MM.1S (cell line): ENCODE measurements around the gene FRAS1.

Experiments
- DNase-seq: peaks from one replicate; pipeline ENCODE4 v3.0.0-alpha.2; 2015
- H2AFZ ChIP-seq: fragments of 300-600 bp; sonication (generic); 2 replicates; pipeline ENCODE4 v1.6.0; 2016; ENCODE audit warnings: antibody characterized with exemption, low read length
- H3F3A ChIP-seq: fragments of 300-600 bp; sonication (generic); 2 replicates; pipeline ENCODE4 v1.6.1; 2016; ENCODE audit warnings: mild to moderate bottlenecking, antibody characterized with exemption, low read length, moderate library complexity, mixed read lengths; ENCODE audit not compliant: insufficient read depth
- H3K27ac ChIP-seq: fragments of 300-600 bp; sonication (generic); 2 replicates; pipeline ENCODE4 v1.5.1; 2016; ENCODE audit warnings: mild to moderate bottlenecking, low read length
- H3K27me3 ChIP-seq: fragments of 300-600 bp; sonication (generic); replicated peaks from 2 replicates; pipeline ENCODE4 v1.6.0; 2016; ENCODE audit warnings: low read length; ENCODE audit not compliant: insufficient read depth
- H3K36me3 ChIP-seq: fragments of 300-600 bp; sonication (generic); replicated peaks from 2 replicates; pipeline ENCODE4 v1.6.1; 2016; ENCODE audit warnings: mild to moderate bottlenecking, low read length, mixed read lengths; ENCODE audit not compliant: insufficient read depth
- H3K4me1 ChIP-seq: fragments of 300-600 bp; sonication (generic); 2 replicates; pipeline ENCODE4 v1.6.1; 2016; ENCODE audit warnings: low read length, mixed read lengths
- H3K4me2 ChIP-seq: fragments of 300-600 bp; sonication (generic); 2 replicates; pipeline ENCODE4 v1.6.0; 2016; ENCODE audit warnings: low read depth, low read length
- H3K4me3 ChIP-seq: fragments of 300-600 bp; sonication (generic); 2 replicates; pipeline ENCODE4 v1.5.1; 2016; ENCODE audit warnings: low read length, mixed read lengths
- H3K79me2 ChIP-seq: fragments of 300-600 bp; sonication (generic); 2 replicates; pipeline ENCODE4 v1.6.1; 2016; ENCODE audit warnings: mixed run types, low read length, mixed read lengths
- H3K9ac ChIP-seq: fragments of 300-600 bp; sonication (generic); 2 replicates; pipeline ENCODE4 v1.6.1; 2016; ENCODE audit warnings: low read length, mixed read lengths
- H3K9me2 ChIP-seq: fragments of 300-600 bp; sonication (generic); replicated peaks from 2 replicates; pipeline ENCODE4 v1.6.1; 2016; ENCODE audit warnings: mild to moderate bottlenecking, low read length, mixed read lengths; ENCODE audit not compliant: insufficient read depth
- H3K9me3 ChIP-seq: fragments of 300-600 bp; sonication (generic); replicated peaks from 2 replicates; pipeline ENCODE4 v1.6.1; 2016; ENCODE audit warnings: mild to moderate bottlenecking, low read length, mixed read lengths; ENCODE audit not compliant: insufficient read depth
- H4K20me1 ChIP-seq: fragments of 300-600 bp; sonication (generic); 2 replicates; pipeline ENCODE4 v1.6.1; 2016; ENCODE audit warnings: mild to moderate bottlenecking, low read length, moderate library complexity, mixed read lengths; ENCODE audit not compliant: insufficient read depth
- CTCF ChIP-seq: fragments of 300-600 bp; sonication (generic); IDR thresholded peaks from 2 replicates; pipeline ENCODE4 v1.5.1; 2016; ENCODE audit warnings: antibody characterized with exemption, low read length, mixed read lengths
- EZH2 ChIP-seq: fragments of 300-600 bp; sonication (generic); optimal IDR thresholded peaks from 2 replicates; pipeline ENCODE3; 2017; ENCODE audit warnings: low read depth, mild to moderate bottlenecking, antibody characterized with exemption, low read length, mixed read lengths
- EZH2phosphoT487 ChIP-seq: fragments of 300-600 bp; sonication (generic); IDR thresholded peaks from 2 replicates; pipeline ENCODE4 v1.6.1; 2018; ENCODE audit warnings: antibody characterized with exemption, low read length

FRAS1 gene

GRCh38 chr4:78542373-78542772, 485.2 kb downstream of the FRAS1 start:
- Histone ChIP-seq H3K9me3 (no peaks in the 10 kb centered on the region), H2AFZ (no peak overlapping the region), H3K9me2 (no peaks in the 10 kb centered on the region), H3K79me2 (no peaks in the 10 kb centered on the region), H3K27me3 (no peaks in the 10 kb centered on the region), H4K20me1 (no peaks in the 10 kb centered on the region), H3K4me1 (no peaks in the 10 kb centered on the region), H3K4me3 (no peak overlapping the region), H3F3A (no peaks in the 10 kb centered on the region), H3K4me2 (no peak overlapping the region), H3K36me3 (no peaks in the 10 kb centered on the region), H3K27ac (no peak overlapping the region), H3K9ac (no peak overlapping the region)
- TF ChIP-seq EZH2phosphoT487 (no peak), CTCF (no peak), EZH2 (no peak)
- no peak for DNase-seq

GRCh38 chr4:78543424-78544125, 486.5 kb downstream of the FRAS1 start:
- no peak overlapping the region for H3K4me3 ChIP-seq
- H3K79me2 ChIP-seq, result no peaks in the 10 kb centered on the region
- no peaks in the 10 kb centered on the region for H3F3A ChIP-seq
- H3K36me3 ChIP-seq, result no peaks in the 10 kb centered on the region
- H3K9ac ChIP-seq, result no peak overlapping the region
- DNase-seq, result no peak
- no peaks in the 10 kb centered on the region for H3K9me2 ChIP-seq
- H3K27ac ChIP-seq, result no peak overlapping the region
- no peaks in the 10 kb centered on the region for H3K27me3 ChIP-seq
- no peak overlapping the region for H3K4me2 ChIP-seq
- no peaks in the 10 kb centered on the region for H4K20me1 ChIP-seq
- TF ChIP-seq EZH2phosphoT487, result no peak
- TF ChIP-seq CTCF, result no peak
- TF ChIP-seq EZH2, result no peak
- H2AFZ ChIP-seq, result no peak overlapping the region
- H3K4me1 ChIP-seq, result no peaks in the 10 kb centered on the region
- no peaks in the 10 kb centered on the region for H3K9me3 ChIP-seq

GRCh38 chr4:78544678-78545077, 487.6 kb downstream of the FRAS1 start:
- no peaks in the 10 kb centered on the region for H3K79me2 ChIP-seq
- no peak overlapping the region for H2AFZ ChIP-seq
- no peak for DNase-seq
- H3K4me3 ChIP-seq, result no peak overlapping the region
- no peaks in the 10 kb centered on the region for H3K9me2 ChIP-seq
- H3K4me2 ChIP-seq, result no peak overlapping the region
- H3K27me3 ChIP-seq, result no peaks in the 10 kb centered on the region
- no peaks in the 10 kb centered on the region for H3F3A ChIP-seq
- H3K4me1 ChIP-seq, result no peaks in the 10 kb centered on the region
- no peak overlapping the region for H3K9ac ChIP-seq
- no peaks in the 10 kb centered on the region for H3K9me3 ChIP-seq
- H3K27ac ChIP-seq, result no peak overlapping the region
- H4K20me1 ChIP-seq, result no peaks in the 10 kb centered on the region
- H3K36me3 ChIP-seq, result no peaks in the 10 kb centered on the region
- TF ChIP-seq EZH2phosphoT487 (no peak), EZH2 (no peak), CTCF (no peak)
